ENCODE data around the gene RPH3AL.

DNA sequence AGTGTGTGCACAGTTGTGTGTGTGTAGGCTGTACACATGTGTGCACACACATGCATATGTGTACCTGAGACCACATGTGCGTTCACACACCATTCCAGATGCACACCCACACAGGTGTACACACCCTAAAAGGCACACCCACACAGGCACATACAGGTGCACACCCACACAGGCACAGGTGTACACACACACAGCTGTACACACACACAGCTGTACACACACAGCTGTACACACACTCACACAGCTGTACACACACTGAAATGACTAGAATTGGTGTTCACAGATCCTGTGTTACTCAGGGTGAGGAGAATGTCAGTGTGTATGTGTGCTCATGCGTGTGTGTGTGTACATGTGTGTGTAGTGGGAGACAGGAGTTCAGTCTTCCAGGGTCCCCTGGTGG, 155.3 kb downstream of the RPH3AL start:
- TF ChIP-seq, protein P1, sequence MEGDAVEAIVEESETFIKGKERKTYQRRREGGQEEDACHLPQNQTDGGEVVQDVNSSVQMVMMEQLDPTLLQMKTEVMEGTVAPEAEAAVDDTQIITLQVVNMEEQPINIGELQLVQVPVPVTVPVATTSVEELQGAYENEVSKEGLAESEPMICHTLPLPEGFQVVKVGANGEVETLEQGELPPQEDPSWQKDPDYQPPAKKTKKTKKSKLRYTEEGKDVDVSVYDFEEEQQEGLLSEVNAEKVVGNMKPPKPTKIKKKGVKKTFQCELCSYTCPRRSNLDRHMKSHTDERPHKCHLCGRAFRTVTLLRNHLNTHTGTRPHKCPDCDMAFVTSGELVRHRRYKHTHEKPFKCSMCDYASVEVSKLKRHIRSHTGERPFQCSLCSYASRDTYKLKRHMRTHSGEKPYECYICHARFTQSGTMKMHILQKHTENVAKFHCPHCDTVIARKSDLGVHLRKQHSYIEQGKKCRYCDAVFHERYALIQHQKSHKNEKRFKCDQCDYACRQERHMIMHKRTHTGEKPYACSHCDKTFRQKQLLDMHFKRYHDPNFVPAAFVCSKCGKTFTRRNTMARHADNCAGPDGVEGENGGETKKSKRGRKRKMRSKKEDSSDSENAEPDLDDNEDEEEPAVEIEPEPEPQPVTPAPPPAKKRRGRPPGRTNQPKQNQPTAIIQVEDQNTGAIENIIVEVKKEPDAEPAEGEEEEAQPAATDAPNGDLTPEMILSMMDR (IDR thresholded peaks at IDR 0.05; ENCODE audit: control extremely low read depth in 1 of 3, insufficient read depth in 1 of 3, low read depth in 1 of 3, low read length in 3 of 3): no peak
- no peak for TF ChIP-seq TAF1 (IDR thresholded peaks at IDR 0.05; ENCODE audit: low read depth, low read length)
- no peak for TF ChIP-seq SP1 (IDR thresholded peaks at IDR 0.05; ENCODE audit: low read depth, low read length)
- no peak for TF ChIP-seq CBX8 (IDR thresholded peaks at IDR 0.05; ENCODE audit: borderline replicate concordance, low read depth, low read length)
- no peak for TF ChIP-seq RNF2 (IDR thresholded peaks at IDR 0.05; ENCODE audit: borderline replicate concordance, low read depth, low read length, missing control alignments, poor library complexity, severe bottlenecking)

Measured in H1 (cell line).